Hepatocyte (in vitro differentiated cells): ENCODE results near the gene YOD1. TPM values are rescaled to one million over a fixed set of nuclear protein-coding genes. Genes with fewer than 3 reads are reported as not detected.
"Not testable (repeated sequence)": the region's sequence is repeated elsewhere in the genome, so short reads cannot be mapped to it uniquely, and the experiment has no call there.

Experiments used
- DNase-seq: peaks from one replicate; pipeline ENCODE4 v3.0.0-alpha.2; 2016; ENCODE audit warnings: low spot score
- H2AFZ ChIP-seq: fragments of 200-600 bp; sonication (generic); 2 replicates; pipeline ENCODE4 v1.6.0; 2016; ENCODE audit warnings: antibody characterized with exemption, mild to moderate bottlenecking
- H3K27ac ChIP-seq: fragments of 200-600 bp; sonication (generic); 2 replicates; pipeline ENCODE4 v1.5.1; 2016; ENCODE audit warnings: mild to moderate bottlenecking
- H3K27me3 ChIP-seq: fragments of 200-600 bp; sonication (generic); 2 replicates; pipeline ENCODE4 v1.6.1; 2016
- H3K36me3 ChIP-seq: fragments of 200-600 bp; sonication (generic); replicated peaks from 2 replicates; pipeline ENCODE4 v1.5.1; 2016; ENCODE audit warnings: low read depth; ENCODE audit not compliant: insufficient read depth
- H3K4me1 ChIP-seq: fragments of 200-600 bp; sonication (generic); 2 replicates; pipeline ENCODE4 v1.5.1; 2016; ENCODE audit warnings: mild to moderate bottlenecking, moderate library complexity; ENCODE audit not compliant: insufficient read depth
- H3K4me2 ChIP-seq: fragments of 200-600 bp; sonication (generic); 2 replicates; pipeline ENCODE4 v1.6.0; 2016
- H3K4me3 ChIP-seq: fragments of 200-600 bp; sonication (generic); 2 replicates; pipeline ENCODE4 v1.5.1; 2016; ENCODE audit warnings: mild to moderate bottlenecking
- H3K79me2 ChIP-seq: fragments of 200-600 bp; sonication (generic); 2 replicates; pipeline ENCODE4 v1.6.0; 2017; ENCODE audit warnings: mild to moderate bottlenecking
- H3K9me2 ChIP-seq: fragments of 200-600 bp; sonication (generic); replicated peaks from 2 replicates; pipeline ENCODE4 v1.6.0; 2017; ENCODE audit warnings: mild to moderate bottlenecking; ENCODE audit not compliant: insufficient read depth
- H3K9me3 ChIP-seq: fragments of 200-600 bp; sonication (generic); 2 replicates; pipeline ENCODE4 v1.5.1; 2016; ENCODE audit warnings: low read depth, mild to moderate bottlenecking
- H4K20me1 ChIP-seq: fragments of 200-600 bp; sonication (generic); 2 replicates; pipeline ENCODE4 v1.6.0; 2016; ENCODE audit warnings: mild to moderate bottlenecking; ENCODE audit not compliant: insufficient read depth, poor library complexity, severe bottlenecking
- CTCF ChIP-seq: fragments of 200-600 bp; sonication (generic); IDR thresholded peaks from 2 replicates; pipeline ENCODE4 v1.5.1; 2016; ENCODE audit warnings: antibody characterized with exemption, mild to moderate bottlenecking; ENCODE audit not compliant: poor library complexity
- EZH2 ChIP-seq: fragments of 200-600 bp; sonication (generic); IDR thresholded peaks from 2 replicates; pipeline ENCODE4 v1.6.1; 2016; ENCODE audit warnings: antibody characterized with exemption, mild to moderate bottlenecking, borderline replicate concordance
- EZH2phosphoT487 ChIP-seq: fragments of 200-600 bp; sonication (generic); IDR thresholded peaks from one replicate; pipeline ENCODE4 v1.6.1; 2018; ENCODE audit warnings: antibody characterized with exemption, mild to moderate bottlenecking, low read depth, moderate library complexity; ENCODE audit not compliant: unreplicated experiment, severe bottlenecking
- WGBS: methylation state at CpG from one replicate; pipeline ENCODE4 v1.1.6; 2016; ENCODE audit warnings: low lambda C conversion rate; ENCODE audit errors: missing lambda C conversion rate; 5-methylcytosine and 5-hydroxymethylcytosine counted together
- polyA plus RNA-seq: library from polyadenylated mRNA; unstranded; fragments of >200 nt; fragmentation: Nextera tagmentation; extraction: Ambion mirVana; gene quantifications from 2 replicates; pipeline ENCODE4 v1.2.1, GENCODE V29; 2016
- total RNA-seq: library from RNA; depleted of rRNA; stranded (reverse); fragments of >200 nt; gene quantifications from 2 replicates; pipeline ENCODE4 v1.2.3, GENCODE V29; 2014

YOD1 gene
- total and polyA plus RNA-seq, 2 experiments from 2014 or later = 4.5 to 25.7 TPM

DNA sequence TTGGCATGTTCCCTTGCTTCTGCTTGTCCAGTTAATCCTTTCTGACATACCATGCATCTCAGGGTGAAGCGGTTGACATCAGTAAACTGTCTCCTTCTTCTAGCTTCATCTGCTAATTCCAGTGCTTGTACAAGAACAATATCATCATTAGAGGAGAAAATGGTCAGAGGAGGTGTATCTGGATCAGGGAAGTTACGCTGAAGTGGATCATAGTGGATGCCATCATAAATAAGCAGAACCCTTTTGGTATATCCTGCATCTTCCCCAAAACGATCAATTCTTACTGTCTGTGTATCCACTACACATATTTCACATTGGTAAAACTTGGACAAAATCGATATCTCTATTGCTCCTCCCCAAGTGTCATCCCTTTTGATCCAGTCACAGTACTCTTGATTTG lies 2.0 kb downstream of the YOD1 start:
- 89% methylated on average over 4 of the region's 4 CpGs for WGBS
- Histone ChIP-seq H3K9me3 (no peaks in the 10 kb centered on the region), H3K79me2 (peaks cover 59% of the 10 kb centered on the region), H3K4me2 (peak overlapping the region; percentile 82), H3K4me1 (peaks cover 42% of the 10 kb centered on the region), H3K36me3 (no peaks in the 10 kb centered on the region), H4K20me1 (peaks cover 23% of the 10 kb centered on the region), H3K9me2 (no peaks in the 10 kb centered on the region), H3K27ac (no peak overlapping the region), H3K4me3 (no peak overlapping the region), H3K27me3 (no peaks in the 10 kb centered on the region), H2AFZ (no peak overlapping the region)
- no peak for DNase-seq
- no peak for TF ChIP-seq CTCF
- TF ChIP-seq EZH2phosphoT487 = no peak

DNA sequence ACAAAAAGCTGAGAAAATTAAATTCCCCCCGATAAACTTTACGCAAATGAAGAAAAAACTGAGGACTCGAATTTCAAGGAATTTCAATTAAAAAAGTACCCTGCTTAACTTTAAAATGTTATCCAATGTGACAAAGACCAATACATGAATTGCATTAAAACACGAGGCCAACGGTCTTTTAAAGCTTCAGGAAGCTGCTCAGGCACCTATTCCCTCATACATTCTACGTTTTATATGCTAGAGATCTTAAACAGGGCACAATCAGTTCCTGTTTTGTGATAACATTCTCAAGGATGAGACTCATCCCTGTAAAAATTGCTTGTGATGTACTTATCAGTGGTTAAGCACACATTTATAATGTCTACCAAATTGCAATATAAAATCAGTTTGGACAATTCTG lies 3.0 kb downstream of the YOD1 start:
- no peak overlapping the region for H3K4me3 ChIP-seq
- H3K9me2 ChIP-seq = no peaks in the 10 kb centered on the region
- no peaks in the 10 kb centered on the region for H3K9me3 ChIP-seq
- no peak for DNase-seq
- H2AFZ ChIP-seq = no peak overlapping the region
- H3K27me3 ChIP-seq = no peaks in the 10 kb centered on the region
- H3K4me1 ChIP-seq = peaks cover 42% of the 10 kb centered on the region
- peaks cover 59% of the 10 kb centered on the region for H3K79me2 ChIP-seq
- no peak for TF ChIP-seq CTCF
- no peak for TF ChIP-seq EZH2
- no peak for TF ChIP-seq EZH2phosphoT487
- H3K27ac ChIP-seq = no peak overlapping the region
- peak overlapping the region; percentile 48 for H3K4me2 ChIP-seq
- peaks cover 23% of the 10 kb centered on the region for H4K20me1 ChIP-seq
- 74% methylated on average over 6 of the region's 6 CpGs for WGBS
- no peaks in the 10 kb centered on the region for H3K36me3 ChIP-seq

GRCh38 chr1:207047505-207047904 lies 3.5 kb downstream of the YOD1 start:
- Histone ChIP-seq H3K27me3 (no peaks in the 10 kb centered on the region), H4K20me1 (peaks cover 23% of the 10 kb centered on the region), H3K36me3 (no peaks in the 10 kb centered on the region), H3K4me3 (no peak overlapping the region), H3K9me2 (no peaks in the 10 kb centered on the region), H3K9me3 (no peaks in the 10 kb centered on the region), H3K4me1 (peaks cover 42% of the 10 kb centered on the region), H3K79me2 (peaks cover 59% of the 10 kb centered on the region), H3K27ac (no peak overlapping the region), H3K4me2 (peak overlapping the region; percentile 48), H2AFZ (no peak overlapping the region)
- TF ChIP-seq EZH2 = no peak
- TF ChIP-seq EZH2phosphoT487 = no peak
- TF ChIP-seq CTCF = no peak
- DNase-seq = no peak
- 97% methylated on average over 1 of the region's 1 CpG for WGBS

- no peak for DNase-seq
- 83% methylated on average over 2 of the region's 2 CpGs for WGBS
Measured at GRCh38 chr1:207045453-207045852, 5.6 kb downstream of the YOD1 start.

GRCh38 chr1:207041397-207041796 lies 9.6 kb downstream of the YOD1 start:
- H3K9me3 ChIP-seq, H3K36me3 ChIP-seq, H3K9me2 ChIP-seq, H3K27ac ChIP-seq, H4K20me1 ChIP-seq, H3K27me3 ChIP-seq, H3K4me2 ChIP-seq, DNase-seq, H3K4me3 ChIP-seq, H2AFZ ChIP-seq: not testable (repeated sequence)
- H3K79me2 ChIP-seq = peaks cover 18% of the 10 kb centered on the region
- WGBS = 94% methylated on average over 2 of the region's 2 CpGs
- peaks cover 23% of the 10 kb centered on the region for H3K4me1 ChIP-seq

More at GRCh38 chr1:207045453-207045852, 5.6 kb downstream of the YOD1 start:
- Histone ChIP-seq H3K4me3 (no peak overlapping the region), H3K27ac (no peak overlapping the region), H3K9me2 (no peaks in the 10 kb centered on the region), H4K20me1 (peaks cover 23% of the 10 kb centered on the region), H3K4me1 (peaks cover 32% of the 10 kb centered on the region), H3K4me2 (no peak overlapping the region), H2AFZ (no peak overlapping the region), H3K79me2 (peaks cover 57% of the 10 kb centered on the region), H3K27me3 (no peaks in the 10 kb centered on the region), H3K9me3 (no peaks in the 10 kb centered on the region), H3K36me3 (no peaks in the 10 kb centered on the region)
- TF ChIP-seq CTCF (no peak), EZH2phosphoT487 (no peak), EZH2 (no peak)
